Endothelial cell of umbilical vein (primary cell): Measurements from ENCODE around the gene GRWD1. TPM values are rescaled to one million over a fixed set of nuclear protein-coding genes. Genes with fewer than 3 reads are reported as not detected.

Source experiments
- BruUV-seq: library from RNA; stranded (reverse); fragments of 400-500 nt; replicated peaks from 2 replicates; lab custom pipeline; 2021; lab: Mats Ljungman, UMichigan
- CTCF ChIA-PET: fragments of 300-600, 350-600 bp; sonication (Branson Sonifier 250); formaldehyde crosslinking; loops from one replicate; lab custom pipeline; 2021; ENCODE audit warnings: antibody characterized with exemption, inconsistent platforms; lab: Charles Lee
- POLR2A ChIA-PET: fragments of 300-600, 350-600 bp; sonication (Branson Sonifier 250); formaldehyde crosslinking; loops from one replicate; lab custom pipeline; 2021; ENCODE audit warnings: antibody characterized with exemption, inconsistent platforms; lab: Charles Lee
- DNase-seq: peaks from one replicate; pipeline ENCODE4 v3.0.0-alpha.2; 2011; ENCODE audit warnings: low read depth, low spot score
- FAIRE-seq: peaks from 2 replicates; lab custom pipeline; 2011; peaks lifted over from hg19 to GRCh38; lab: Jason Lieb, UNC
- H2AFZ ChIP-seq: 2 replicates; pipeline ENCODE4 v1.6.0; 2012; ENCODE audit warnings: low read depth, low read length, control low read depth, inconsistent platforms
- H3K27ac ChIP-seq: 2 replicates; pipeline ENCODE4 v1.5.1; 2011; ENCODE audit warnings: low read depth, mild to moderate bottlenecking, control low read depth, low read length, moderate library complexity; ENCODE audit not compliant: insufficient read depth
- H3K27me3 ChIP-seq, 2 experiments: 2 replicates each; pipeline versions ENCODE4 v1.6.0 to v1.6.1; 2011; ENCODE audit warnings: low read length in 2 of 2, mixed read lengths in 1 of 2; ENCODE audit not compliant: control insufficient read depth in 2 of 2, insufficient read depth in 2 of 2
- H3K36me3 ChIP-seq, 2 experiments: 2 replicates in 1 of 2; 3 replicates in 1 of 2; pipeline ENCODE4 v1.5.1; 2011; ENCODE audit warnings: low read length in 2 of 2, mild to moderate bottlenecking in 1 of 2, moderate library complexity in 1 of 2; ENCODE audit not compliant: control insufficient read depth in 2 of 2, insufficient read depth in 2 of 2; ENCODE audit errors: extremely low read depth in 1 of 2
- H3K4me1 ChIP-seq: 3 replicates; pipeline ENCODE4 v1.5.1; 2011; ENCODE audit warnings: mild to moderate bottlenecking, low read length; ENCODE audit not compliant: control insufficient read depth, insufficient read depth; ENCODE audit errors: extremely low read depth
- H3K4me2 ChIP-seq: 2 replicates; pipeline ENCODE4 v1.6.1; 2011; ENCODE audit warnings: low read length, control low read depth, mixed read lengths; ENCODE audit not compliant: insufficient read depth
- H3K4me3 ChIP-seq, 3 experiments: fragments of 200-600 bp in 1 of 3; sonication (generic), shearing (Covaris generic) in 1 of 3; replicated peaks in 1 of 3; 2 replicates each; pipeline ENCODE4 v1.5.1; 2011 to 2016; ENCODE audit warnings: control low read depth in 3 of 3, low read length in 3 of 3, mild to moderate bottlenecking in 2 of 3, inconsistent platforms in 1 of 3, low read depth in 1 of 3, moderate library complexity in 1 of 3; ENCODE audit not compliant: insufficient read depth in 1 of 3
- H3K79me2 ChIP-seq: 2 replicates; pipeline ENCODE4 v1.6.0; 2012; ENCODE audit warnings: low read length, inconsistent platforms; ENCODE audit not compliant: control insufficient read depth, insufficient read depth
- H3K9ac ChIP-seq: replicated peaks from 2 replicates; pipeline ENCODE3; 2011; ENCODE audit warnings: low read length, control low read depth; ENCODE audit not compliant: insufficient read depth; ENCODE audit errors: extremely low read depth
- H3K9me1 ChIP-seq: replicated peaks from 3 replicates; pipeline ENCODE4 v1.6.0; 2011; ENCODE audit warnings: mild to moderate bottlenecking, low read length; ENCODE audit not compliant: control insufficient read depth, insufficient read depth; ENCODE audit errors: extremely low read depth
- H3K9me3 ChIP-seq: replicated peaks from 2 replicates; pipeline ENCODE4 v1.5.1; 2012; ENCODE audit warnings: low read length, inconsistent platforms; ENCODE audit not compliant: control insufficient read depth, insufficient read depth
- H4K20me1 ChIP-seq: replicated peaks from 2 replicates; pipeline ENCODE3; 2011; ENCODE audit warnings: mild to moderate bottlenecking, low read length; ENCODE audit not compliant: control insufficient read depth, insufficient read depth; ENCODE audit errors: extremely low read depth
- EZH2 ChIP-seq: IDR thresholded peaks from 2 replicates; pipeline ENCODE4 v1.6.1; 2012; ENCODE audit warnings: borderline replicate concordance, low read depth, mild to moderate bottlenecking, moderate library complexity, low read length, inconsistent platforms; ENCODE audit not compliant: severe bottlenecking
- FOS ChIP-seq: IDR thresholded peaks from 2 replicates; pipeline ENCODE4 v1.6.1; 2011; ENCODE audit warnings: mild to moderate bottlenecking, low read length, moderate library complexity, borderline replicate concordance; ENCODE audit not compliant: insufficient read depth
- GATA2 ChIP-seq: IDR thresholded peaks from 2 replicates; pipeline ENCODE4 v1.7.0; 2011; ENCODE audit warnings: low read depth, mild to moderate bottlenecking, moderate library complexity, mixed read lengths, low read length; ENCODE audit not compliant: insufficient read length, insufficient read depth
- JUN ChIP-seq: IDR thresholded peaks from 2 replicates; pipeline ENCODE4 v1.6.1; 2011; ENCODE audit warnings: borderline replicate concordance, low read depth; ENCODE audit not compliant: insufficient read length, insufficient read depth
- MYC ChIP-seq: IDR thresholded peaks from one replicate; pipeline ENCODE4 v1.6.1; 2011; ENCODE audit warnings: mild to moderate bottlenecking, low read depth, low read length
- POLR2A ChIP-seq: IDR thresholded peaks from 2 replicates; pipeline ENCODE4 v1.6.1; 2012; ENCODE audit warnings: low read depth, mild to moderate bottlenecking, control low read depth, low read length
- POLR2AphosphoS5 ChIP-seq: IDR thresholded peaks from 2 replicates; pipeline ENCODE4 v1.6.1; 2012; ENCODE audit warnings: low read depth, mild to moderate bottlenecking, control low read depth, low read length, moderate library complexity; ENCODE audit not compliant: insufficient read depth
- dilution Hi-C: fragments of 300-500 bp; cut with MboI; formaldehyde crosslinking; loops from one replicate; pipeline ENCODE4 v1.15.0; 2019; ENCODE audit warnings: low sequenced_read_pairs; ENCODE audit not compliant: extremely low pct_ligation_motif_present
- intact Hi-C: fragments of 100-400 bp; cut with micrococcal nuclease; formaldehyde crosslinking; loops from one replicate; pipeline ENCODE4 v1.10.0; 2022
- polyA plus RNA-seq, 4 experiments: library from polyadenylated mRNA; depleted of rRNA in 3 of 4; stranded (reverse) in 3 of 4; unstranded in 1 of 4; fragments of >200 nt; gene quantifications; 2 replicates each; pipeline versions ENCODE4 v1.2.1 to v1.2.3, GENCODE V29; 2011 to 2012; ENCODE audit warnings: missing spikeins in 1 of 4
- total RNA-seq: library from RNA; stranded (reverse); gene quantifications from 2 replicates; pipeline ENCODE4 v1.2.3, GENCODE V29; 2021
- TF ChIP-seq, protein P1 (sequence below): IDR thresholded peaks from 2 replicates; pipeline ENCODE4 v1.6.1; 2011; ENCODE audit not compliant: insufficient read depth, insufficient read length
- TF ChIP-seq, protein P2 (sequence below), 2 donors: IDR thresholded peaks; 1 replicate in 1 of 2; 2 replicates in 1 of 2; pipeline ENCODE4 v1.5.1; 2011; ENCODE audit warnings: low read length in 2 of 2, mild to moderate bottlenecking in 2 of 2, moderate library complexity in 2 of 2, control low read depth in 1 of 2, inconsistent platforms in 1 of 2, low read depth in 1 of 2; ENCODE audit not compliant: insufficient read depth in 1 of 2; ENCODE audit errors: extremely low read depth in 1 of 2

The GRWD1 gene
- total and polyA plus RNA-seq, 2 donors (not counting 3 experiments of a cell fraction or from before 2014, with no cell fraction given) = 26.3 to 52.7 TPM

DNA sequence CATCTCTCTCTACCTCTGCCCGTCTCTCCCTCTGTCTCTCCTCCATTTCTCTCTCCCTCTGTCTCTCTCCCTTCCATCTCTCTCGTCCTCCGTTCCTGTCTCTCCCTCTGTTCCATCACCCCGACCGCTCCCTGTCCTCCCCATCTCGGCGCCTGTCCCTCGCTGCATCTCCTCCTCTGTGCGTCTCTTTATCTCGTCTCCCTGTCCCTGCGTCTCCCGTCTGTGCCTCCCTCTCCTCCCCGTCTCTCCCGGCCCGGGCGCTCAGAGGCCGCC is 47.7 kb upstream of the GRWD1 start:
- peak overlapping the region; percentile 29 to 38 (median 32) for H3K4me3 ChIP-seq
- H3K36me3 ChIP-seq = no peaks in the 10 kb centered on the region
- dilution Hi-C loops (no loop called here), intact Hi-C loops (loop anchor here (2.0 to 5.0 kb wide), 3 partner anchors 17 to 84 kb away; partner anchors contain the start of gene GRWD1)
- POLR2A ChIA-PET = no interaction called here
- peaks cover 21 to 29% of the 10 kb centered on the region in 2 experiments for H3K27me3 ChIP-seq
- H3K9me3 ChIP-seq = no peaks in the 10 kb centered on the region
- FAIRE-seq (no peak), DNase-seq (no peak)
- peak overlapping the region; percentile 36 for H3K4me2 ChIP-seq
- TF ChIP-seq MYC = no peak
- no peak for TF ChIP-seq FOS
- no peak for TF ChIP-seq JUN
- TF ChIP-seq EZH2 = no peak
- TF ChIP-seq POLR2AphosphoS5 = no peak
- no peak for TF ChIP-seq POLR2A
- TF ChIP-seq GATA2 = no peak
- TF ChIP-seq, protein P1, sequence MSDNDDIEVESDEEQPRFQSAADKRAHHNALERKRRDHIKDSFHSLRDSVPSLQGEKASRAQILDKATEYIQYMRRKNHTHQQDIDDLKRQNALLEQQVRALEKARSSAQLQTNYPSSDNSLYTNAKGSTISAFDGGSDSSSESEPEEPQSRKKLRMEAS = no peak
- TF ChIP-seq, protein P2, sequence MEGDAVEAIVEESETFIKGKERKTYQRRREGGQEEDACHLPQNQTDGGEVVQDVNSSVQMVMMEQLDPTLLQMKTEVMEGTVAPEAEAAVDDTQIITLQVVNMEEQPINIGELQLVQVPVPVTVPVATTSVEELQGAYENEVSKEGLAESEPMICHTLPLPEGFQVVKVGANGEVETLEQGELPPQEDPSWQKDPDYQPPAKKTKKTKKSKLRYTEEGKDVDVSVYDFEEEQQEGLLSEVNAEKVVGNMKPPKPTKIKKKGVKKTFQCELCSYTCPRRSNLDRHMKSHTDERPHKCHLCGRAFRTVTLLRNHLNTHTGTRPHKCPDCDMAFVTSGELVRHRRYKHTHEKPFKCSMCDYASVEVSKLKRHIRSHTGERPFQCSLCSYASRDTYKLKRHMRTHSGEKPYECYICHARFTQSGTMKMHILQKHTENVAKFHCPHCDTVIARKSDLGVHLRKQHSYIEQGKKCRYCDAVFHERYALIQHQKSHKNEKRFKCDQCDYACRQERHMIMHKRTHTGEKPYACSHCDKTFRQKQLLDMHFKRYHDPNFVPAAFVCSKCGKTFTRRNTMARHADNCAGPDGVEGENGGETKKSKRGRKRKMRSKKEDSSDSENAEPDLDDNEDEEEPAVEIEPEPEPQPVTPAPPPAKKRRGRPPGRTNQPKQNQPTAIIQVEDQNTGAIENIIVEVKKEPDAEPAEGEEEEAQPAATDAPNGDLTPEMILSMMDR (IDR thresholded peaks at IDR 0.05; ENCODE audit: extremely low read depth in 1 of 2, insufficient read depth in 1 of 2, low read depth in 1 of 2, low read length in 2 of 2) = no peak
- no peaks in the 10 kb centered on the region for H4K20me1 ChIP-seq
- no peaks in the 10 kb centered on the region for H3K9me1 ChIP-seq
- H2AFZ ChIP-seq = peak overlapping the region; percentile 58
- H3K79me2 ChIP-seq = no peaks in the 10 kb centered on the region
- H3K27ac ChIP-seq = no peak overlapping the region
- peak overlapping the region; percentile 14 for H3K9ac ChIP-seq
- CTCF ChIA-PET = no interaction called here
- peaks cover 10% of the 10 kb centered on the region for H3K4me1 ChIP-seq
- no TSS peak for BruUV-seq
